Smooth muscle cell (in vitro differentiated cells): Measurements from ENCODE around the gene KRTAP12-2. TPM values are rescaled to one million over a fixed set of nuclear protein-coding genes. Genes with fewer than 3 reads are reported as not detected.

Experiments
- DNase-seq: peaks from one replicate; lab custom pipeline; 2025; ENCODE audit not compliant: unreplicated experiment; lab: John Stamatoyannopoulos, UW
- H2AFZ ChIP-seq: fragments of 200-600 bp; sonication (generic); 2 replicates; pipeline ENCODE4 v1.6.0; 2016; ENCODE audit warnings: antibody characterized with exemption, low read depth, mild to moderate bottlenecking
- H3F3A ChIP-seq: fragments of 200-600 bp; sonication (generic); 2 replicates; pipeline ENCODE4 v1.6.0; 2017; ENCODE audit warnings: antibody characterized with exemption, low read depth
- H3K27ac ChIP-seq: fragments of 200-600 bp; sonication (generic); 2 replicates; pipeline ENCODE4 v1.5.1; 2016; ENCODE audit warnings: low read depth, mild to moderate bottlenecking
- H3K27me3 ChIP-seq: fragments of 200-600 bp; sonication (generic); 2 replicates; pipeline ENCODE4 v1.6.1; 2016; ENCODE audit warnings: low read depth, mild to moderate bottlenecking
- H3K36me3 ChIP-seq: fragments of 200-600 bp; sonication (generic); 2 replicates; pipeline ENCODE4 v1.5.1; 2016; ENCODE audit warnings: low read depth
- H3K4me1 ChIP-seq: fragments of 200-600 bp; sonication (generic); 2 replicates; pipeline ENCODE4 v1.5.1; 2016; ENCODE audit warnings: low read depth
- H3K4me2 ChIP-seq: fragments of 200-600 bp; sonication (generic); 2 replicates; pipeline ENCODE4 v1.6.0; 2016; ENCODE audit warnings: mild to moderate bottlenecking
- H3K4me3 ChIP-seq: fragments of 200-600 bp; sonication (generic); 2 replicates; pipeline ENCODE4 v1.5.1; 2016; ENCODE audit warnings: mild to moderate bottlenecking
- H3K79me2 ChIP-seq: fragments of 200-600 bp; sonication (generic); 2 replicates; pipeline ENCODE4 v1.6.0; 2016; ENCODE audit warnings: low read depth, mild to moderate bottlenecking
- H3K9ac ChIP-seq: fragments of 200-600 bp; sonication (generic); 2 replicates; pipeline ENCODE4 v1.6.0; 2016; ENCODE audit warnings: low read depth
- H3K9me3 ChIP-seq: fragments of 200-600 bp; sonication (generic); replicated peaks from 2 replicates; pipeline ENCODE4 v1.5.1; 2016; ENCODE audit warnings: low read depth
- H4K20me1 ChIP-seq: fragments of 200-600 bp; sonication (generic); 2 replicates; pipeline ENCODE4 v1.6.0; 2016; ENCODE audit warnings: low read depth
- CTCF ChIP-seq: fragments of 200-600 bp; sonication (generic); IDR thresholded peaks from 2 replicates; pipeline ENCODE4 v1.5.1; 2017; ENCODE audit warnings: borderline replicate concordance, mild to moderate bottlenecking, antibody characterized with exemption; ENCODE audit not compliant: insufficient read depth, poor library complexity, severe bottlenecking
- WGBS: methylation state at CpG from one replicate; pipeline ENCODE4 v1.1.7; 2016; ENCODE audit warnings: low lambda C conversion rate; 5-methylcytosine and 5-hydroxymethylcytosine counted together
- polyA plus RNA-seq: library from polyadenylated mRNA; unstranded; fragments of >200 nt; fragmentation: Nextera tagmentation; extraction: Ambion mirVana; gene quantifications from 2 replicates; pipeline ENCODE4 v1.2.1, GENCODE V29; 2016
- total RNA-seq: library from RNA; depleted of rRNA; stranded (reverse); fragments of >200 nt; gene quantifications from 2 replicates; pipeline ENCODE4 v1.2.3, GENCODE V29; 2014

Gene KRTAP12-2
- total RNA-seq: not detected in 2 replicates
- polyA plus RNA-seq: not detected in 2 replicates

- H3K27ac ChIP-seq: no peak within 1 kb of the TSS
- H3K9ac ChIP-seq: no peak within 1 kb of the TSS
- no peaks in the 10 kb centered on the region for H3K27me3 ChIP-seq
- H3K4me3 ChIP-seq: no peak within 1 kb of the TSS
- 87% methylated on average over 19 of the region's 19 CpGs for WGBS
- H4K20me1 ChIP-seq: no peaks in the 10 kb centered on the region
- H3K4me1 ChIP-seq: no peaks in the 10 kb centered on the region
- no peak for TF ChIP-seq CTCF
- no peak for DNase-seq
- H3K9me3 ChIP-seq: peaks cover 3% of the 10 kb centered on the region
- H3K4me2 ChIP-seq: no peak within 1 kb of the TSS
- no peaks in the 10 kb centered on the region for H3K36me3 ChIP-seq
- H3F3A ChIP-seq: no peaks in the 10 kb centered on the region
- H2AFZ ChIP-seq: no peak within 1 kb of the TSS
- no peaks in the 10 kb centered on the region for H3K79me2 ChIP-seq
These were observed at the start of gene KRTAP12-2 for GRCh38 chr21:44666401-44667320. Gene KRTAP12-2, minus strand, starts transcription at chr21:44666927. Its CDS starts 41 bp downstream, at chr21:44666886.

- Histone ChIP-seq H3K27ac (no peak overlapping the region), H3K9ac (no peak overlapping the region), H3K4me3 (no peak overlapping the region), H3K9me3 (no peaks in the 10 kb centered on the region), H3K4me1 (peaks cover 19% of the 10 kb centered on the region), H3K4me2 (no peak overlapping the region), H3K79me2 (no peaks in the 10 kb centered on the region), H3F3A (no peaks in the 10 kb centered on the region), H3K36me3 (no peaks in the 10 kb centered on the region), H3K27me3 (peaks cover 84% of the 10 kb centered on the region), H4K20me1 (no peaks in the 10 kb centered on the region), H2AFZ (no peak overlapping the region)
- no peak for TF ChIP-seq CTCF
- no peak for DNase-seq
- WGBS: 45% methylated on average over 8 of the region's 8 CpGs
These were observed 48.2 kb upstream of the KRTAP12-2 start for GRCh38 chr21:44714905-44715304.

GRCh38 chr21:44713846-44714245 is 47.1 kb upstream of the KRTAP12-2 start:
- Histone ChIP-seq H3K9me3 (no peaks in the 10 kb centered on the region), H3K4me3 (no peak overlapping the region), H2AFZ (no peak overlapping the region), H3K27ac (no peak overlapping the region), H3K4me2 (no peak overlapping the region), H3K36me3 (no peaks in the 10 kb centered on the region), H4K20me1 (no peaks in the 10 kb centered on the region), H3K9ac (no peak overlapping the region), H3F3A (no peaks in the 10 kb centered on the region), H3K4me1 (peaks cover 29% of the 10 kb centered on the region), H3K79me2 (no peaks in the 10 kb centered on the region), H3K27me3 (peaks cover 89% of the 10 kb centered on the region)
- 89% methylated on average over 10 of the region's 10 CpGs for WGBS
- TF ChIP-seq CTCF: no peak
- DNase-seq: no peak

GRCh38 chr21:44713130-44713529 is 46.4 kb upstream of the KRTAP12-2 start:
- H2AFZ ChIP-seq: no peak overlapping the region
- no peak for DNase-seq
- WGBS: 84% methylated on average over 9 of the region's 9 CpGs
- H3K27me3 ChIP-seq: peaks cover 89% of the 10 kb centered on the region
- no peak overlapping the region for H3K4me3 ChIP-seq
- H3F3A ChIP-seq: no peaks in the 10 kb centered on the region
- H4K20me1 ChIP-seq: no peaks in the 10 kb centered on the region
- no peaks in the 10 kb centered on the region for H3K9me3 ChIP-seq
- H3K27ac ChIP-seq: no peak overlapping the region
- H3K36me3 ChIP-seq: no peaks in the 10 kb centered on the region
- peaks cover 36% of the 10 kb centered on the region for H3K4me1 ChIP-seq
- H3K4me2 ChIP-seq: no peak overlapping the region
- no peak for TF ChIP-seq CTCF
- H3K9ac ChIP-seq: no peak overlapping the region
- no peaks in the 10 kb centered on the region for H3K79me2 ChIP-seq
